H1 (cell line): ENCODE data around the gene WNT11. TPM values are rescaled to one million over a fixed set of nuclear protein-coding genes. Genes with fewer than 3 reads are reported as not detected.

Source experiments
- ATF2 ChIP-seq: IDR thresholded peaks from 2 replicates; pipeline ENCODE4 v1.6.1; 2012; ENCODE audit warnings: low read length, inconsistent platforms
- KDM4A ChIP-seq: IDR thresholded peaks from one replicate; pipeline ENCODE4 v1.7.1; 2012; ENCODE audit warnings: low read depth, mild to moderate bottlenecking, moderate library complexity, low read length, inconsistent platforms; ENCODE audit not compliant: severe bottlenecking
- NANOG ChIP-seq: IDR thresholded peaks from 2 replicates; pipeline ENCODE4 v1.6.1; 2011; ENCODE audit warnings: low read length, low read depth, mild to moderate bottlenecking, inconsistent platforms; ENCODE audit not compliant: insufficient read depth, poor library complexity, severe bottlenecking
- POU5F1 ChIP-seq: IDR thresholded peaks from 2 replicates; pipeline ENCODE4 v1.6.1; 2011; ENCODE audit warnings: low read depth, mild to moderate bottlenecking, low read length, moderate library complexity
- SIN3A ChIP-seq, 2 experiments: IDR thresholded peaks in 1 of 2; conservative IDR thresholded peaks in 1 of 2; 2 replicates each; pipeline ENCODE4 v1.6.1; 2011 to 2012; ENCODE audit warnings: low read length in 2 of 2, improper control_type of control experiment in 1 of 2, low read depth in 1 of 2, mild to moderate bottlenecking in 1 of 2
- TAF1 ChIP-seq: IDR thresholded peaks from 2 replicates; pipeline ENCODE4 v1.6.1; 2011; ENCODE audit warnings: mild to moderate bottlenecking, low read depth, low read length
- TAF7 ChIP-seq: optimal IDR thresholded peaks from 2 replicates; pipeline ENCODE3; 2011; ENCODE audit warnings: low read depth, mild to moderate bottlenecking, inconsistent platforms, low read length, moderate library complexity, borderline replicate concordance
- polyA plus RNA-seq, 7 experiments: library from polyadenylated mRNA; depleted of rRNA in 3 of 7; stranded (reverse) in 5 of 7; unstranded in 2 of 7; fragments of >200 nt in 5 of 7; fragments of 200-250 nt in 2 of 7; gene quantifications; 1 replicate in 5 of 7; 2 replicates in 1 of 7; 4 replicates in 1 of 7; pipeline versions ENCODE4 v1.2.1 to v1.2.3, GENCODE V29; 2011 to 2013; ENCODE audit warnings: missing spikeins in 2 of 7, mixed read lengths in 2 of 7
- total RNA-seq: library from RNA; stranded (reverse); fragmentation: NEBNext Ultra II Directional; extraction: Animal tissue kit (Norgen Biotek cat#: 25700); gene quantifications from 2 replicates; pipeline ENCODE4 v1.2.1, GENCODE V29; 2021

WNT11 gene
- total and polyA plus RNA-seq, 2 of the 8 experiments (the other 6 are each of a cell fraction or from before 2014, with no cell fraction given), result 0.11 to 0.45 TPM

GRCh38 chr11:76233196-76233921 lies 27.1 kb upstream of the WNT11 start (continued):
- no peak for TF ChIP-seq KDM4A
- no peak for TF ChIP-seq ATF2
- TF ChIP-seq NANOG, result no peak
- no peak for TF ChIP-seq SIN3A (conservative IDR thresholded peaks at IDR 0.05 in 1 of 2, IDR thresholded peaks at IDR 0.05 in 1 of 2; ENCODE audit: low read depth in 1 of 2, low read length in 2 of 2)
- TF ChIP-seq TAF1, result no peak
- no peak for TF ChIP-seq POU5F1
- no peak for TF ChIP-seq TAF7
